Mesodermal cell (in vitro differentiated cells): ENCODE measurements around the gene OTUD3. TPM values are rescaled to one million over a fixed set of nuclear protein-coding genes. Genes with fewer than 3 reads are reported as not detected.
"Not testable (repeated sequence)": the region's sequence is repeated elsewhere in the genome, so short reads cannot be mapped to it uniquely, and the experiment has no call there.

Experiments
- H3K27ac ChIP-seq: 2 replicates; pipeline ENCODE4 v1.7.0; 2013; ENCODE audit warnings: mild to moderate bottlenecking, low read depth, low read length, moderate library complexity; ENCODE audit not compliant: severe bottlenecking
- H3K36me3 ChIP-seq: 2 replicates; pipeline ENCODE4 v1.7.1; 2013; ENCODE audit warnings: mild to moderate bottlenecking, low read length, moderate library complexity; ENCODE audit not compliant: control insufficient read depth, insufficient read depth
- H3K4me1 ChIP-seq: one replicate; pipeline ENCODE4 v1.7.1; 2013; ENCODE audit warnings: mild to moderate bottlenecking, low read length; ENCODE audit not compliant: insufficient read depth, control insufficient read depth, poor library complexity, severe bottlenecking
- H3K4me3 ChIP-seq: 2 replicates; pipeline ENCODE4 v1.7.0; 2013; ENCODE audit warnings: low read length, control low read depth, mild to moderate bottlenecking; ENCODE audit not compliant: insufficient read depth, poor library complexity, severe bottlenecking; ENCODE audit errors: extremely low read depth
- H3K9me3 ChIP-seq: 2 replicates; pipeline ENCODE4 v1.7.1; 2013; ENCODE audit warnings: mild to moderate bottlenecking, low read length, moderate library complexity; ENCODE audit not compliant: control insufficient read depth
- WGBS, 2 experiments: methylation state at CpG; one replicate each; pipeline ENCODE4 v1.1.5; 2013; ENCODE audit warnings: missing lambda C conversion rate in 2 of 2; ENCODE audit not compliant: insufficient coverage in 2 of 2; 5-methylcytosine and 5-hydroxymethylcytosine counted together
- polyA plus RNA-seq, 2 experiments: library from polyadenylated mRNA; stranded (reverse); fragments of 50-300 nt; gene quantifications; one replicate each; pipeline ENCODE4 v1.2.3, GENCODE V29; 2013

Gene OTUD3
- polyA plus RNA-seq (2013, experiment 1 of 2) = 14.4 TPM
- polyA plus RNA-seq (2013, experiment 2 of 2) = 15.2 TPM

GRCh38 chr1:19882111-19883071, at the start of gene OTUD3:
TSS of gene OTUD3 (plus strand) at chr1:19882395. CDS start at chr1:19882514, 119 bp downstream.
- no peaks in the 10 kb centered on the region for H3K9me3 ChIP-seq
- 1% methylated on average over 53 to 79 of the region's 97 CpGs for WGBS, 2 experiments

GRCh38 chr1:19835578-19835977, 46.6 kb upstream of the OTUD3 start:
- H3K27ac ChIP-seq = no peak overlapping the region
- no peaks in the 10 kb centered on the region for H3K4me1 ChIP-seq
- peaks cover 8% of the 10 kb centered on the region for H3K9me3 ChIP-seq
- no peaks in the 10 kb centered on the region for H3K36me3 ChIP-seq
- WGBS, 2 experiments = 98 to 100% methylated on average over 2 to 4 of the region's 4 CpGs
- no peak overlapping the region for H3K4me3 ChIP-seq

More at GRCh38 chr1:19882111-19883071, at the start of gene OTUD3:
- peak within 1 kb of the TSS; percentile 84 for H3K27ac ChIP-seq
- H3K4me3 ChIP-seq = peak within 1 kb of the TSS; percentile 85
- peaks cover 14% of the 10 kb centered on the region for H3K4me1 ChIP-seq
- peaks cover 35% of the 10 kb centered on the region for H3K36me3 ChIP-seq

GRCh38 chr1:19837866-19838265, 44.3 kb upstream of the OTUD3 start:
- no peaks in the 10 kb centered on the region for H3K9me3 ChIP-seq
- no peaks in the 10 kb centered on the region for H3K36me3 ChIP-seq
- H3K27ac ChIP-seq = no peak overlapping the region
- WGBS, 2 experiments = no CpG with 5 or more reads among the region's 2 CpGs
- no peak overlapping the region for H3K4me3 ChIP-seq
- H3K4me1 ChIP-seq = no peaks in the 10 kb centered on the region

- no peak overlapping the region for H3K27ac ChIP-seq
- H3K4me1 ChIP-seq = peaks cover 4% of the 10 kb centered on the region
- no peaks in the 10 kb centered on the region for H3K36me3 ChIP-seq
- no peak overlapping the region for H3K4me3 ChIP-seq
- no peaks in the 10 kb centered on the region for H3K9me3 ChIP-seq
These were observed 42.0 kb upstream of the OTUD3 start for GRCh38 chr1:19840228-19840627.

- Histone ChIP-seq H3K27ac (no peak overlapping the region), H3K9me3 (no peaks in the 10 kb centered on the region), H3K36me3 (no peaks in the 10 kb centered on the region), H3K4me3 (no peak overlapping the region), H3K4me1 (peaks cover 4% of the 10 kb centered on the region)
- 69 to 84% methylated on average over 5 to 7 of the region's 11 CpGs for WGBS, 2 experiments
These were observed 37.3 kb upstream of the OTUD3 start for GRCh38 chr1:19844731-19845495.

- no peak overlapping the region for H3K4me3 ChIP-seq
- no peaks in the 10 kb centered on the region for H3K9me3 ChIP-seq
- peaks cover 4% of the 10 kb centered on the region for H3K4me1 ChIP-seq
- H3K27ac ChIP-seq = no peak overlapping the region
- no peaks in the 10 kb centered on the region for H3K36me3 ChIP-seq
- WGBS, 2 experiments = 85 to 94% methylated on average over 5 of the region's 8 CpGs
These were observed 36.6 kb upstream of the OTUD3 start for GRCh38 chr1:19845555-19845954.

- peaks cover 4% of the 10 kb centered on the region for H3K4me1 ChIP-seq
- 83 to 100% methylated on average over 3 of the region's 3 CpGs for WGBS, 2 experiments
- no peaks in the 10 kb centered on the region for H3K9me3 ChIP-seq
- H3K36me3 ChIP-seq = no peaks in the 10 kb centered on the region
- no peak overlapping the region for H3K27ac ChIP-seq
- no peak overlapping the region for H3K4me3 ChIP-seq
These were observed 35.9 kb upstream of the OTUD3 start for GRCh38 chr1:19846338-19846737.

- not testable (repeated sequence) for H3K9me3 ChIP-seq, H3K4me3 ChIP-seq, H3K4me1 ChIP-seq, H3K36me3 ChIP-seq, H3K27ac ChIP-seq
- WGBS, 2 experiments = 89 to 97% methylated on average over 4 to 6 of the region's 9 CpGs
These were observed 34.9 kb upstream of the OTUD3 start for GRCh38 chr1:19847334-19847733.

GRCh38 chr1:19849307-19849706, 32.9 kb upstream of the OTUD3 start:
- H3K4me1 ChIP-seq, H3K27ac ChIP-seq, H3K9me3 ChIP-seq, H3K4me3 ChIP-seq, H3K36me3 ChIP-seq: not testable (repeated sequence)
- 86 to 93% methylated on average over 1 to 3 of the region's 3 CpGs for WGBS, 2 experiments

GRCh38 chr1:19850214-19850613, 32.0 kb upstream of the OTUD3 start:
- no peaks in the 10 kb centered on the region for H3K9me3 ChIP-seq
- WGBS, 2 experiments = 20 to 42% methylated on average over 1 to 3 of the region's 7 CpGs

More at GRCh38 chr1:19850214-19850613, 32.0 kb upstream of the OTUD3 start:
- no peak overlapping the region for H3K4me3 ChIP-seq
- H3K27ac ChIP-seq = no peak overlapping the region
- H3K4me1 ChIP-seq = no peaks in the 10 kb centered on the region
- H3K36me3 ChIP-seq = no peaks in the 10 kb centered on the region
